Rectal smooth muscle tissue (tissue), 1 donor: ENCODE results near the gene HNF1A.
"Not testable (repeated sequence)": the region's sequence is repeated elsewhere in the genome, so short reads cannot be mapped to it uniquely, and the experiment has no call there.

ENCODE experiments used
- H3K27ac ChIP-seq: one replicate; pipeline ENCODE4 v1.7.0; 2013; ENCODE audit warnings: low read depth, low read length, inconsistent platforms
- H3K27me3 ChIP-seq: one replicate; pipeline ENCODE4 v1.7.0; 2013; ENCODE audit warnings: low read length; ENCODE audit not compliant: control insufficient read depth, insufficient read depth
- H3K36me3 ChIP-seq: one replicate; pipeline ENCODE4 v1.7.0; 2013; ENCODE audit warnings: low read length; ENCODE audit not compliant: control insufficient read depth, insufficient read depth
- H3K4me1 ChIP-seq: one replicate; pipeline ENCODE4 v1.7.0; 2013; ENCODE audit warnings: low read length; ENCODE audit not compliant: control insufficient read depth, insufficient read depth
- H3K4me3 ChIP-seq: one replicate; pipeline ENCODE4 v1.7.0; 2013; ENCODE audit warnings: low read length
- H3K9ac ChIP-seq: one replicate; pipeline ENCODE4 v1.7.0; 2013; ENCODE audit warnings: low read length

Gene HNF1A

GRCh38 chr12:120941846-120942405 lies 36.4 kb upstream of the HNF1A start:
- no peaks in the 10 kb centered on the region for H3K27me3 ChIP-seq
- H3K27ac ChIP-seq: no peak overlapping the region
- no peak overlapping the region for H3K4me3 ChIP-seq
- H3K9ac ChIP-seq: no peak overlapping the region
- no peaks in the 10 kb centered on the region for H3K36me3 ChIP-seq
- no peaks in the 10 kb centered on the region for H3K4me1 ChIP-seq

- Histone ChIP-seq H3K27ac (no peak overlapping the region), H3K27me3 (no peaks in the 10 kb centered on the region), H3K4me1 (no peaks in the 10 kb centered on the region), H3K4me3 (no peak overlapping the region), H3K9ac (no peak overlapping the region), H3K36me3 (no peaks in the 10 kb centered on the region)
Observed at GRCh38 chr12:120943482-120943881, 34.9 kb upstream of the HNF1A start.

GRCh38 chr12:120944645-120945217 lies 33.6 kb upstream of the HNF1A start:
- Histone ChIP-seq H3K9ac (no peak overlapping the region), H3K27me3 (no peaks in the 10 kb centered on the region), H3K27ac (no peak overlapping the region), H3K4me3 (no peak overlapping the region), H3K36me3 (no peaks in the 10 kb centered on the region), H3K4me1 (no peaks in the 10 kb centered on the region)

- H3K36me3 ChIP-seq, H3K4me3 ChIP-seq, H3K4me1 ChIP-seq, H3K27me3 ChIP-seq, H3K9ac ChIP-seq, H3K27ac ChIP-seq: not testable (repeated sequence)
Observed at GRCh38 chr12:120945516-120945915, 32.8 kb upstream of the HNF1A start.

- not testable (repeated sequence) for H3K4me3 ChIP-seq, H3K27ac ChIP-seq, H3K27me3 ChIP-seq, H3K4me1 ChIP-seq, H3K36me3 ChIP-seq, H3K9ac ChIP-seq
Observed at GRCh38 chr12:120950260-120950799, 28.0 kb upstream of the HNF1A start.

- no peak overlapping the region for H3K4me3 ChIP-seq
Observed at GRCh38 chr12:120950807-120951206, 27.5 kb upstream of the HNF1A start.

GRCh38 chr12:120955232-120955631 lies 23.1 kb upstream of the HNF1A start:
- Histone ChIP-seq H3K27ac (no peak overlapping the region), H3K9ac (no peak overlapping the region), H3K4me1 (no peaks in the 10 kb centered on the region), H3K27me3 (no peaks in the 10 kb centered on the region), H3K36me3 (no peaks in the 10 kb centered on the region), H3K4me3 (no peak overlapping the region)

More at GRCh38 chr12:120950807-120951206, 27.5 kb upstream of the HNF1A start:
- Histone ChIP-seq H3K4me1 (no peaks in the 10 kb centered on the region), H3K27me3 (no peaks in the 10 kb centered on the region), H3K36me3 (no peaks in the 10 kb centered on the region), H3K9ac (no peak overlapping the region), H3K27ac (no peak overlapping the region)

GRCh38 chr12:120956579-120957300 lies 21.6 kb upstream of the HNF1A start:
- H3K4me1 ChIP-seq: no peaks in the 10 kb centered on the region
- no peaks in the 10 kb centered on the region for H3K27me3 ChIP-seq
- no peak overlapping the region for H3K4me3 ChIP-seq
- H3K27ac ChIP-seq: no peak overlapping the region
- H3K36me3 ChIP-seq: no peaks in the 10 kb centered on the region
- no peak overlapping the region for H3K9ac ChIP-seq

GRCh38 chr12:120959111-120959878 lies 19.0 kb upstream of the HNF1A start:
- H3K27me3 ChIP-seq: no peaks in the 10 kb centered on the region
- H3K4me1 ChIP-seq: no peaks in the 10 kb centered on the region
- H3K27ac ChIP-seq: no peak overlapping the region
- no peak overlapping the region for H3K9ac ChIP-seq
- H3K4me3 ChIP-seq: no peak overlapping the region
- H3K36me3 ChIP-seq: no peaks in the 10 kb centered on the region

GRCh38 chr12:120960657-120961056 lies 17.7 kb upstream of the HNF1A start:
- Histone ChIP-seq H3K4me3 (no peak overlapping the region), H3K4me1 (no peaks in the 10 kb centered on the region), H3K27me3 (no peaks in the 10 kb centered on the region), H3K36me3 (no peaks in the 10 kb centered on the region), H3K9ac (no peak overlapping the region), H3K27ac (no peak overlapping the region)

- H3K9ac ChIP-seq: no peak overlapping the region
- H3K27me3 ChIP-seq: no peaks in the 10 kb centered on the region
- no peaks in the 10 kb centered on the region for H3K4me1 ChIP-seq
- H3K27ac ChIP-seq: no peak overlapping the region
- no peak overlapping the region for H3K4me3 ChIP-seq
- no peaks in the 10 kb centered on the region for H3K36me3 ChIP-seq
Observed at GRCh38 chr12:120961604-120962531, 16.5 kb upstream of the HNF1A start.
